ENCODE data around the gene CAPZB. TPM values are rescaled to one million over a fixed set of nuclear protein-coding genes. Genes with fewer than 3 reads are reported as not detected.

CAPZB gene
- total RNA-seq, 1 experiment from 2014 or later = 348 TPM

DNA sequence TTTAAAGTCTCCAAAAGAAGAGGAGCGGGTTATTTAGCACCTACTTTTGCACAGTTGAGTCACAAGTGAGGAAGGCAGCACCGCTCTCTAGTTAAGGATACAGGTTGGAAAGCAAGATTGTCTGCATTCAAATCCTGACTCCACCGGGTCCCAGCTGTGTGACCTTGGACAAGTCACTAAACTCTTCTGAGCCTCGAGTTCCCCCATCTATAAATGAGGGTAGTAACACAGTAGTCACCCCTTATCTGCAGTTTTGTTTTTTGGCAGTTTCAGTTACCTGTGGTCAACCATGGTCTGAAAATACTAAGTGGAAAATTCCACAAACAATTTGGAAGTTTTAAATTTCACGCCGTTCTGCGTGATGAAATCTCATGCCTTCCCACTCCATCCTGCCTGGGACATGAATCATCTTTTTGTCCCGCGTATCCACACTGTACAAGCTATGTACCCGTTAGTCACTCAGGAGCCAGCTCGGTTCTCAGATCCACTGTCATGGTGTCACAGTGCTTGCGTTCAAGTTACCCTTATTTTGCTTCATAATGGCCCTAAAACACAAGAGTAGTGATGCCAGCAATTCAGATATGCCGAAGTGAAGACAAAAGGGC, 49.4 kb downstream of the CAPZB start:
- no peaks in the 10 kb centered on the region for H3K27me3 ChIP-seq (ENCODE audit: insufficient read depth, low read length)
- peaks cover 57% of the 10 kb centered on the region for H3K79me2 ChIP-seq (ENCODE audit: insufficient read depth, low read length)
- no peak overlapping the region for H3K14ac ChIP-seq (ENCODE audit: insufficient read depth, low read length)
- H2AFZ ChIP-seq (ENCODE audit: low read length) = no peak overlapping the region
- H2BK15ac ChIP-seq (ENCODE audit: low read depth, low read length) = no peak overlapping the region
- H4K91ac ChIP-seq (ENCODE audit: insufficient read length, low read depth, low read length) = no peak overlapping the region
- Mint-ChIP-seq H3K4me1 (peaks cover 9 to 16% of the 10 kb centered on the region in 2 experiments), H3K36me3 (ENCODE audit: insufficient read depth in 1 of 3, low read depth in 3 of 3) (peaks cover 0 to 18% (median 12%) of the 10 kb centered on the region in 3 experiments; a peak in 4 of 7 replicates), H3K27ac (no peak overlapping the region), H3K27me3 (ENCODE audit: low read depth) (no peaks in the 10 kb centered on the region), H3K9me3 (no peaks in the 10 kb centered on the region), H3K4me3 (no peak overlapping the region)
- WGBS (ENCODE audit: extremely low coverage, insufficient read length, low lambda C conversion rate) = no CpG with 5 or more reads among the region's 13 CpGs
- no peak overlapping the region for H4K8ac ChIP-seq (replicated peaks; ENCODE audit: insufficient read length, low read depth, low read length)
- H3K9ac ChIP-seq (ENCODE audit: extremely low read depth, insufficient read length, low read length) = no peak overlapping the region
- peaks cover 27% of the 10 kb centered on the region for H3K79me1 ChIP-seq (ENCODE audit: insufficient read depth, low read depth, low read length, poor library complexity, severe bottlenecking)
- H4K20me1 ChIP-seq (ENCODE audit: control insufficient read depth, insufficient read depth, insufficient read length) = peaks cover 2% of the 10 kb centered on the region
- H3K23ac ChIP-seq (ENCODE audit: insufficient read length, low read depth, low read length) = no peak overlapping the region
- no peaks in the 10 kb centered on the region for H3K9me3 ChIP-seq (ENCODE audit: control insufficient read depth, low read depth, low read length)
- H2BK12ac ChIP-seq (ENCODE audit: insufficient read length, low read depth, low read length) = no peak overlapping the region
- no peak overlapping the region for H2BK5ac ChIP-seq (ENCODE audit: insufficient read length, low read length)
- H3K4me1 ChIP-seq (ENCODE audit: insufficient read depth, low read length) = peaks cover 3% of the 10 kb centered on the region; the same call in 1 of the 2 replicates
- no peak overlapping the region for H3K18ac ChIP-seq (ENCODE audit: insufficient read length, low read depth, low read length)
- H3K56ac ChIP-seq (ENCODE audit: insufficient read length, low read depth, low read length) = no peak overlapping the region
- no peak overlapping the region for H3K4ac ChIP-seq (ENCODE audit: low read depth, low read length)
- no peak overlapping the region for H2BK120ac ChIP-seq (ENCODE audit: low read depth, low read length, poor library complexity, severe bottlenecking)
- no peak overlapping the region for H3T11ph ChIP-seq (ENCODE audit: low read length)
- TF ChIP-seq, protein P1, sequence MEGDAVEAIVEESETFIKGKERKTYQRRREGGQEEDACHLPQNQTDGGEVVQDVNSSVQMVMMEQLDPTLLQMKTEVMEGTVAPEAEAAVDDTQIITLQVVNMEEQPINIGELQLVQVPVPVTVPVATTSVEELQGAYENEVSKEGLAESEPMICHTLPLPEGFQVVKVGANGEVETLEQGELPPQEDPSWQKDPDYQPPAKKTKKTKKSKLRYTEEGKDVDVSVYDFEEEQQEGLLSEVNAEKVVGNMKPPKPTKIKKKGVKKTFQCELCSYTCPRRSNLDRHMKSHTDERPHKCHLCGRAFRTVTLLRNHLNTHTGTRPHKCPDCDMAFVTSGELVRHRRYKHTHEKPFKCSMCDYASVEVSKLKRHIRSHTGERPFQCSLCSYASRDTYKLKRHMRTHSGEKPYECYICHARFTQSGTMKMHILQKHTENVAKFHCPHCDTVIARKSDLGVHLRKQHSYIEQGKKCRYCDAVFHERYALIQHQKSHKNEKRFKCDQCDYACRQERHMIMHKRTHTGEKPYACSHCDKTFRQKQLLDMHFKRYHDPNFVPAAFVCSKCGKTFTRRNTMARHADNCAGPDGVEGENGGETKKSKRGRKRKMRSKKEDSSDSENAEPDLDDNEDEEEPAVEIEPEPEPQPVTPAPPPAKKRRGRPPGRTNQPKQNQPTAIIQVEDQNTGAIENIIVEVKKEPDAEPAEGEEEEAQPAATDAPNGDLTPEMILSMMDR (conservative IDR thresholded peaks at IDR 0.05) = no peak
- no peak overlapping the region for H3K27ac ChIP-seq (ENCODE audit: insufficient read length, low read depth, low read length)
- DNase-seq = no peak
- H3K4me2 ChIP-seq (ENCODE audit: insufficient read depth, insufficient read length, low read length) = no peak overlapping the region
- H2BK20ac ChIP-seq (ENCODE audit: low read depth, low read length, poor library complexity, severe bottlenecking) = no peak overlapping the region
- no peaks in the 10 kb centered on the region for H3K23me2 ChIP-seq (ENCODE audit: insufficient read length, low read depth, low read length, poor library complexity, severe bottlenecking)
- no peak overlapping the region for H4K5ac ChIP-seq (ENCODE audit: insufficient read length, low read depth, low read length)
- H2AK5ac ChIP-seq (ENCODE audit: insufficient read length, low read length) = no peak overlapping the region

Data from H9 (cell line).